HepG2 (cell line): ENCODE results near the gene SLFN14. TPM values are rescaled to one million over a fixed set of nuclear protein-coding genes. Genes with fewer than 3 reads are reported as not detected.

Experiments used
- polyA plus RNA-seq, 8 experiments: library from polyadenylated mRNA; depleted of rRNA in 3 of 8; stranded (reverse) in 7 of 8; unstranded in 1 of 8; fragments of >200 nt; fragmentation: Illumina TruSeq in 4 of 8; extraction: Trizol in 4 of 8; gene quantifications; 2 replicates each; pipeline versions ENCODE4 v1.2.1 to v1.2.3, GENCODE V29; 2011 to 2016; ENCODE audit warnings: low read depth in 4 of 8, missing spikeins in 1 of 8, mixed read lengths in 1 of 8; ENCODE audit not compliant: insufficient read depth in 1 of 8
- small RNA-seq, 3 experiments: library from RNA; depleted of rRNA; stranded (forward); fragments of <200 nt; gene quantifications; one replicate each; pipeline ENCODE3, GENCODE V24; 2012; ENCODE audit warnings: low read depth in 2 of 3, low replicate concordance in 1 of 3; ENCODE audit not compliant: insufficient read length in 3 of 3, insufficient read depth in 2 of 3
- total RNA-seq, 5 experiments: library from RNA; depleted of rRNA; stranded (reverse); fragments of >200 nt; fragmentation: Illumina TruSeq; extraction: Trizol; gene quantifications; 2 replicates each; pipeline ENCODE4 v1.2.3, GENCODE V29; 2016; ENCODE audit warnings: low read depth in 1 of 5

Gene SLFN14
- total and polyA plus RNA-seq, 2 of the 13 experiments (the other 11 are each of a cell fraction or from before 2014, with no cell fraction given), result not detected

Small RNAs within 50 kb of the gene (small RNA-seq; reads per million reads assigned to genes)
- gene AC004134.1 (0 reads per million in 3 experiments), gene AC015911.1 (0 reads per million in 3 experiments), gene SNORD7 (27.1 to 86.0 (median 37.4) reads per million in 3 experiments)

Other genes with a start within 250 kb of the SLFN14 start
- gene SLFN11, start 187.2 kb downstream of the SLFN14 start, total RNA-seq (2016; rRNA removed; fragmentation: Illumina TruSeq; extraction: Trizol), result not detected in 2 replicates
- gene SLFN11, start 187.2 kb downstream of the SLFN14 start, polyA plus RNA-seq (2011; rRNA removed), result not detected in 2 replicates
- 0.13 TPM in 1 of 2 replicates, not detected in the other for gene SLFN12, start 128.3 kb downstream of the SLFN14 start, total RNA-seq (2016; rRNA removed; fragmentation: Illumina TruSeq; extraction: Trizol)
- gene SLFN12, start 128.3 kb downstream of the SLFN14 start, polyA plus RNA-seq (2011; rRNA removed), result not detected in 2 replicates
- 0.18 TPM in 1 of 2 replicates, not detected in the other for gene SLFN13, start 112.1 kb downstream of the SLFN14 start, total RNA-seq (2016; rRNA removed; fragmentation: Illumina TruSeq; extraction: Trizol)
- not detected in 2 replicates for gene SLFN13, start 112.1 kb downstream of the SLFN14 start, polyA plus RNA-seq (2011; rRNA removed)
- not detected in 2 replicates for gene SLFN12L, start 23.1 kb downstream of the SLFN14 start, total RNA-seq (2016; rRNA removed; fragmentation: Illumina TruSeq; extraction: Trizol)
- gene SLFN12L, start 23.1 kb downstream of the SLFN14 start, polyA plus RNA-seq (2011; rRNA removed), result not detected in 2 replicates
- 4.3 and 5.1 TPM in 2 replicates for gene PEX12, start 17.8 kb upstream of the SLFN14 start, total RNA-seq (2016; rRNA removed; fragmentation: Illumina TruSeq; extraction: Trizol)
- 10.5 and 11.9 TPM in 2 replicates for gene PEX12, start 17.8 kb upstream of the SLFN14 start, polyA plus RNA-seq (2011; rRNA removed)
- gene AP2B1, start 26.5 kb upstream of the SLFN14 start, total RNA-seq (2016; rRNA removed; fragmentation: Illumina TruSeq; extraction: Trizol), result 23.8 and 58.4 TPM in 2 replicates
- gene AP2B1, start 26.5 kb upstream of the SLFN14 start, polyA plus RNA-seq (2011; rRNA removed), result 67.4 and 71.3 TPM in 2 replicates
- 11.0 TPM in 2 replicates for gene RASL10B, start 170.8 kb upstream of the SLFN14 start, total RNA-seq (2016; rRNA removed; fragmentation: Illumina TruSeq; extraction: Trizol)
- 7.5 and 8.8 TPM in 2 replicates for gene RASL10B, start 170.8 kb upstream of the SLFN14 start, polyA plus RNA-seq (2011; rRNA removed)
- not detected in 2 replicates for gene GAS2L2, start 192.4 kb upstream of the SLFN14 start, total RNA-seq (2016; rRNA removed; fragmentation: Illumina TruSeq; extraction: Trizol)
- not detected in 2 replicates for gene GAS2L2, start 192.4 kb upstream of the SLFN14 start, polyA plus RNA-seq (2011; rRNA removed)
- gene C17orf50, start 200.1 kb upstream of the SLFN14 start, total RNA-seq (2016; rRNA removed; fragmentation: Illumina TruSeq; extraction: Trizol), result not detected in 2 replicates
- not detected in 2 replicates for gene C17orf50, start 200.1 kb upstream of the SLFN14 start, polyA plus RNA-seq (2011; rRNA removed)
- not detected in 2 replicates for gene MMP28, start 234.8 kb upstream of the SLFN14 start, total RNA-seq (2016; rRNA removed; fragmentation: Illumina TruSeq; extraction: Trizol)
- not detected in 2 replicates for gene MMP28, start 234.8 kb upstream of the SLFN14 start, polyA plus RNA-seq (2011; rRNA removed)
- 26.5 and 49.9 TPM in 2 replicates for gene TAF15, start 248.7 kb upstream of the SLFN14 start, total RNA-seq (2016; rRNA removed; fragmentation: Illumina TruSeq; extraction: Trizol)
- gene TAF15, start 248.7 kb upstream of the SLFN14 start, polyA plus RNA-seq (2011; rRNA removed), result 25.2 and 29.3 TPM in 2 replicates